Effector memory CD4-positive, alpha-beta T cell (primary cell): ENCODE data around the gene ANHX.

Source experiments
- DNase-seq, 3 donors: peaks; one replicate each; pipeline ENCODE4 v3.0.0-alpha.2; 2020
- H3K27ac ChIP-seq: 2 replicates; pipeline ENCODE4 v1.7.0; 2013; ENCODE audit warnings: mild to moderate bottlenecking, low read length, moderate library complexity; ENCODE audit not compliant: insufficient read depth, poor library complexity, severe bottlenecking
- H3K27me3 ChIP-seq: replicated peaks from 2 replicates; pipeline ENCODE4 v1.7.0; 2013; ENCODE audit warnings: mild to moderate bottlenecking, low read length; ENCODE audit not compliant: insufficient read depth, control insufficient read depth, poor library complexity, severe bottlenecking
- H3K36me3 ChIP-seq: 2 replicates; pipeline ENCODE4 v1.7.0; 2013; ENCODE audit warnings: mild to moderate bottlenecking, low read length, moderate library complexity; ENCODE audit not compliant: control insufficient read depth, insufficient read depth
- H3K4me1 ChIP-seq: 2 replicates; pipeline ENCODE4 v1.7.0; 2013; ENCODE audit warnings: low read length, mild to moderate bottlenecking; ENCODE audit not compliant: control insufficient read depth, insufficient read depth, poor library complexity, severe bottlenecking
- H3K4me3 ChIP-seq: 2 replicates; pipeline ENCODE4 v1.7.0; 2013; ENCODE audit warnings: low read length, low read depth, mild to moderate bottlenecking; ENCODE audit not compliant: insufficient read depth, poor library complexity, severe bottlenecking
- H3K9me3 ChIP-seq: 2 replicates; pipeline ENCODE4 v1.7.0; 2013; ENCODE audit warnings: mild to moderate bottlenecking, low read length, moderate library complexity; ENCODE audit not compliant: control insufficient read depth

ANHX gene

GRCh38 chr12:133233006-133233405, 2.7 kb downstream of the ANHX start:
- Histone ChIP-seq H3K27ac (no peak overlapping the region), H3K9me3 (no peaks in the 10 kb centered on the region), H3K4me3 (no peak overlapping the region), H3K4me1 (no peaks in the 10 kb centered on the region), H3K27me3 (no peaks in the 10 kb centered on the region), H3K36me3 (no peaks in the 10 kb centered on the region)
- DNase-seq, result no peak

- DNase-seq, result no peak
- H3K9me3 ChIP-seq, result no peaks in the 10 kb centered on the region
- no peak overlapping the region for H3K4me3 ChIP-seq
- H3K27ac ChIP-seq, result no peak overlapping the region
- no peaks in the 10 kb centered on the region for H3K36me3 ChIP-seq
- no peaks in the 10 kb centered on the region for H3K4me1 ChIP-seq
- H3K27me3 ChIP-seq, result no peaks in the 10 kb centered on the region
Observed at GRCh38 chr12:133231001-133231400, 4.7 kb downstream of the ANHX start.

GRCh38 chr12:133227281-133227852, 8.3 kb downstream of the ANHX start:
- Histone ChIP-seq H3K9me3 (no peaks in the 10 kb centered on the region), H3K4me1 (no peaks in the 10 kb centered on the region), H3K27me3 (no peaks in the 10 kb centered on the region), H3K4me3 (no peak overlapping the region), H3K36me3 (no peaks in the 10 kb centered on the region), H3K27ac (no peak overlapping the region)
- no peak for DNase-seq

DNA sequence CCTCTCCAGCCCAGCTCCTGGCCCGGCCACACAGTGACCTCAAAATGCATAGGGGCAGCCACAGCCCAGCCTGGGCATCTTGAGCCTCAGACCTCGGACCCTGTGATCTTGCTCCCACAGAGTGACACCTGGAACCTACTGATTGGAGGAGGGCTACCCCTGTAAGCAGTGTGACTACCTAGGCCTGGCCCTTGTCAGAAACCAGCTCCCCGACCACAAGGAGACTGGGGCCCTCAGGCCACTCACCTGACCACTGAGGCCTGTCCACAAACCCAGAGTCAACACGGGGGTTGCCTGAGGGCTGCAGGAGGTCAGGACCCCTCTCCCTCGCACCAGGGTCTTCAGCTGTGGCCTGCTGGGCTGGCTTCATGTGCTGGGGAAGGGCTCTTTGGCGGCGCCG, 9.0 kb downstream of the ANHX start:
- no peak for DNase-seq
- H3K4me3 ChIP-seq, result no peak overlapping the region
- H3K9me3 ChIP-seq, result no peaks in the 10 kb centered on the region
- H3K27me3 ChIP-seq, result no peaks in the 10 kb centered on the region
- H3K36me3 ChIP-seq, result no peaks in the 10 kb centered on the region
- H3K4me1 ChIP-seq, result no peaks in the 10 kb centered on the region
- no peak overlapping the region for H3K27ac ChIP-seq

GRCh38 chr12:133225527-133225926, 10.2 kb downstream of the ANHX start:
- Histone ChIP-seq H3K36me3 (no peaks in the 10 kb centered on the region), H3K4me1 (no peaks in the 10 kb centered on the region), H3K9me3 (no peaks in the 10 kb centered on the region), H3K27me3 (no peaks in the 10 kb centered on the region), H3K4me3 (no peak overlapping the region), H3K27ac (no peak overlapping the region)
- no peak for DNase-seq

GRCh38 chr12:133222211-133222610, 13.5 kb downstream of the ANHX start:
- Histone ChIP-seq H3K27ac (no peak overlapping the region), H3K4me3 (no peak overlapping the region), H3K27me3 (no peaks in the 10 kb centered on the region), H3K36me3 (no peaks in the 10 kb centered on the region), H3K4me1 (no peaks in the 10 kb centered on the region), H3K9me3 (no peaks in the 10 kb centered on the region)
- no peak for DNase-seq

DNA sequence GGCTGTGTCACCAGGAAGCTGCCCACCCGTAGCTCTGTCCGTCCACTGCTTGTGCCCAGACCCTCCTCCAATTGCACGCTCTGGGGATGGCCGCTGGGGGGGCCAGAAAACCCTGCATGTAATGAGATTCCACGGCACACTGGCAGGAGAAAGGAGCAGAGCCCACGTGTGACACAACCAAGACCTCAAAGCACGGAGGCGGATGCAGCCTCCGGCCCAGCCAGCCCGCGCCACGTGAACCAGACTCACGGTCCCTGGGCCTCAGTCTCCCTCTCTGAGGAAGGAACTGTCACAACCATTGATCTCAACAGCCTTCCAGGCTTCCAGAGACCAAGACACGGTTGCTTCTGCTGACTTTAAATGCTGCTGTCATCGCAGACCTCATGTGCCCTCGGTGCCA, 14.4 kb downstream of the ANHX start:
- Histone ChIP-seq H3K9me3 (no peaks in the 10 kb centered on the region), H3K4me1 (no peaks in the 10 kb centered on the region), H3K27me3 (no peaks in the 10 kb centered on the region), H3K36me3 (no peaks in the 10 kb centered on the region), H3K27ac (no peak overlapping the region), H3K4me3 (no peak overlapping the region)
- DNase-seq, result no peak

DNA sequence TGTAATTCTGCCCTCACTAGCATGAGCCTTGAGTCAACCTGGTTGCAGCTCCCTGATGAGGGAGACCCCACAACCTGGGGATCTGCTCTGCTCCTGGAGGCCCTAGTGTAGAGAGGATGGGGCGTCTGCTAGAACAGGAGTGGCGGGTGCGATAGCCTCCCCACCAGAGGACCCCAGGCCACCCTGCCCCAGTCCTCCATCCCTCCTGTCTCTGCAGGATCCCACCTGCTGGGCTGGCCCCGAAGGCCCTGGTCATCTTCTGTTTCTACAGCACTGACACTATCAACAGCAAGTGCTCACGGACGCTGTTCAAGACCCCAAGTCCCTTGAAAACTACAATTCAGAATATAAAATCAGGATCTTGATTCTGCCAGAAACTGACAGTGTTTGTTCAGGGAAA, 15.2 kb downstream of the ANHX start:
- no peak for DNase-seq
- Histone ChIP-seq H3K27me3 (no peaks in the 10 kb centered on the region), H3K4me1 (no peaks in the 10 kb centered on the region), H3K4me3 (no peak overlapping the region), H3K36me3 (no peaks in the 10 kb centered on the region), H3K9me3 (no peaks in the 10 kb centered on the region), H3K27ac (no peak overlapping the region)

GRCh38 chr12:133217219-133217618, 18.5 kb downstream of the ANHX start:
- Histone ChIP-seq H3K4me1 (no peaks in the 10 kb centered on the region), H3K36me3 (no peaks in the 10 kb centered on the region), H3K27me3 (no peaks in the 10 kb centered on the region), H3K9me3 (peaks cover 16% of the 10 kb centered on the region), H3K27ac (no peak overlapping the region), H3K4me3 (no peak overlapping the region)
- no peak for DNase-seq

GRCh38 chr12:133215724-133216123, 20.0 kb downstream of the ANHX start:
- no peak overlapping the region for H3K27ac ChIP-seq
- peaks cover 27% of the 10 kb centered on the region for H3K9me3 ChIP-seq
- no peaks in the 10 kb centered on the region for H3K27me3 ChIP-seq
- no peak for DNase-seq
- H3K4me3 ChIP-seq, result no peak overlapping the region
- no peaks in the 10 kb centered on the region for H3K36me3 ChIP-seq
- no peaks in the 10 kb centered on the region for H3K4me1 ChIP-seq

GRCh38 chr12:133206390-133206789, 29.3 kb downstream of the ANHX start:
- Histone ChIP-seq H3K27ac (no peak overlapping the region), H3K27me3 (no peaks in the 10 kb centered on the region), H3K36me3 (peaks cover 21% of the 10 kb centered on the region), H3K9me3 (peaks cover 87% of the 10 kb centered on the region), H3K4me1 (no peaks in the 10 kb centered on the region), H3K4me3 (no peak overlapping the region)
- DNase-seq, result no peak
